ENCODE data around the gene CTCFL.
"Not testable (repeated sequence)": the region's sequence is repeated elsewhere in the genome, so short reads cannot be mapped to it uniquely, and the experiment has no call there.

CTCFL gene

GRCh38 chr20:57505979-57506378 lies 19.0 kb downstream of the CTCFL start:
- DNase-seq: no peak

- no peak for DNase-seq
Observed at GRCh38 chr20:57504411-57504810, 20.5 kb downstream of the CTCFL start.

- DNase-seq: no peak
Observed at GRCh38 chr20:57503035-57503658, 21.8 kb downstream of the CTCFL start.

GRCh38 chr20:57502336-57502700 lies 22.6 kb downstream of the CTCFL start:
- DNase-seq: no peak

GRCh38 chr20:57501461-57502335 lies 23.2 kb downstream of the CTCFL start:
- no peak for DNase-seq

- no peak for DNase-seq
Observed at GRCh38 chr20:57500962-57501361, 24.0 kb downstream of the CTCFL start.

GRCh38 chr20:57500235-57500634 lies 24.7 kb downstream of the CTCFL start:
- no peak for DNase-seq

GRCh38 chr20:57499676-57500075 lies 25.3 kb downstream of the CTCFL start:
- DNase-seq: no peak

- no peak for DNase-seq
Observed at GRCh38 chr20:57498425-57499400, 26.2 kb downstream of the CTCFL start.

- no peak for DNase-seq
Observed at GRCh38 chr20:57496592-57496991, 28.3 kb downstream of the CTCFL start.

- DNase-seq: no peak
Observed at GRCh38 chr20:57495978-57496377, 29.0 kb downstream of the CTCFL start.

- no peak for DNase-seq
Observed at GRCh38 chr20:57493091-57493615, 31.8 kb downstream of the CTCFL start.

- no peak for DNase-seq
Observed at GRCh38 chr20:57491373-57491772, 33.6 kb downstream of the CTCFL start.

GRCh38 chr20:57488277-57488676 lies 36.7 kb downstream of the CTCFL start:
- DNase-seq: not testable (repeated sequence)

GRCh38 chr20:57485770-57486169 lies 39.2 kb downstream of the CTCFL start:
- DNase-seq: no peak

GRCh38 chr20:57484772-57485171 lies 40.2 kb downstream of the CTCFL start:
- DNase-seq: no peak

GRCh38 chr20:57483287-57484050 lies 41.5 kb downstream of the CTCFL start:
- DNase-seq: no peak

GRCh38 chr20:57482796-57483195 lies 42.1 kb downstream of the CTCFL start:
- no peak for DNase-seq

- no peak for DNase-seq
Observed at GRCh38 chr20:57482148-57482547, 42.8 kb downstream of the CTCFL start.

GRCh38 chr20:57481281-57481711 lies 43.6 kb downstream of the CTCFL start:
- DNase-seq: no peak

- no peak for DNase-seq
Observed at GRCh38 chr20:57480444-57481160, 44.3 kb downstream of the CTCFL start.
